GM12878 (cell line): Measurements from ENCODE around the gene LYRM4. TPM values are rescaled to one million over a fixed set of nuclear protein-coding genes. Genes with fewer than 3 reads are reported as not detected.

Experiments used
- ATAC-seq: fragments of 200-7000 bp; cut with Tn5 transposase; 3 replicates; pipeline ENCODE4 v1.9.1; 2020; ENCODE audit warnings: mild to moderate bottlenecking, moderate library complexity
- BruUV-seq: library from RNA; stranded (reverse); fragments of 400-500 nt; replicated peaks from 2 replicates; lab custom pipeline; 2021; lab: Mats Ljungman, UMichigan
- CTCF ChIA-PET: fragments of 300-600 bp; sonication (Branson Sonifier 250); formaldehyde crosslinking; extraction: SDS; loops from one replicate; lab custom pipeline; 2021; ENCODE audit warnings: inconsistent platforms; lab: Yijun Ruan, JAX
- POLR2A ChIA-PET: fragments of 350-600 bp; formaldehyde crosslinking; extraction: SDS; loops from one replicate; lab custom pipeline; 2021; ENCODE audit warnings: inconsistent platforms; lab: Charles Lee
- RAD21 ChIA-PET: fragments of 300-600 bp; sonication (Branson Sonifier 250); formaldehyde crosslinking; loops from one replicate; lab custom pipeline; 2023; ENCODE audit warnings: antibody characterized with exemption; ENCODE audit not compliant: unreplicated experiment; lab: Charles Lee
- SMC1A ChIA-PET: fragments of 300-600 bp; sonication (Branson Sonifier 250); formaldehyde crosslinking; loops from one replicate; lab custom pipeline; 2023; ENCODE audit not compliant: unreplicated experiment, uncharacterized antibody; lab: Charles Lee
- DNase-seq: peaks from one replicate; pipeline ENCODE4 v3.0.0-alpha.2; 2011; ENCODE audit warnings: low read depth, low spot score
- FAIRE-seq: peaks from 3 replicates; lab custom pipeline; 2011; peaks lifted over from hg19 to GRCh38; lab: Jason Lieb, UNC
- H2AFZ ChIP-seq: 2 replicates; pipeline ENCODE4 v1.6.0; 2011; ENCODE audit warnings: low read depth, low read length, control low read depth; ENCODE audit not compliant: control insufficient read depth
- H3K27ac ChIP-seq: 2 replicates; pipeline ENCODE4 v1.5.1; 2011; ENCODE audit warnings: control low read depth; ENCODE audit not compliant: control insufficient read depth, insufficient read depth
- H3K27me3 ChIP-seq, 2 experiments: replicated peaks in 1 of 2; 2 replicates each; pipeline versions ENCODE4 v1.6.0 to v1.6.1; 2011; ENCODE audit warnings: low read length in 1 of 2; ENCODE audit not compliant: control insufficient read depth in 2 of 2, insufficient read depth in 2 of 2
- H3K36me3 ChIP-seq, 2 experiments: 2 replicates each; pipeline ENCODE4 v1.5.1; 2011; ENCODE audit warnings: low read length in 1 of 2; ENCODE audit not compliant: control insufficient read depth in 2 of 2, insufficient read depth in 2 of 2
- H3K4me1 ChIP-seq: 2 replicates; pipeline ENCODE4 v1.6.1; 2011; ENCODE audit warnings: mild to moderate bottlenecking, low read length, moderate library complexity, mixed read lengths; ENCODE audit not compliant: control insufficient read depth, insufficient read depth
- H3K4me2 ChIP-seq: 2 replicates; pipeline ENCODE4 v1.6.0; 2011; ENCODE audit warnings: control low read depth; ENCODE audit not compliant: control insufficient read depth, insufficient read depth
- H3K4me3 ChIP-seq: fragments of 200-600 bp; sonication (generic); 2 replicates; pipeline ENCODE4 v1.5.1; 2016
- H3K79me2 ChIP-seq: 2 replicates; pipeline ENCODE4 v1.6.0; 2011; ENCODE audit warnings: low read length; ENCODE audit not compliant: control insufficient read depth, insufficient read depth
- H3K9ac ChIP-seq: 2 replicates; pipeline ENCODE4 v1.8.0; 2011; ENCODE audit warnings: low read length, control low read depth, mixed read lengths; ENCODE audit not compliant: control insufficient read depth, insufficient read depth
- H3K9me3 ChIP-seq: replicated peaks from 3 replicates; pipeline ENCODE4 v1.5.1; 2011; ENCODE audit warnings: mild to moderate bottlenecking, low read length; ENCODE audit not compliant: control insufficient read depth, insufficient read depth
- H4K20me1 ChIP-seq: 2 replicates; pipeline ENCODE4 v1.6.0; 2011; ENCODE audit not compliant: control insufficient read depth, insufficient read depth
- ATF7 ChIP-seq: fragments of 450-650 bp; IDR thresholded peaks from 2 replicates; pipeline ENCODE4 v1.6.1; 2016; ENCODE audit warnings: low read depth, mild to moderate bottlenecking
- CBX3 ChIP-seq: fragments of 200-600 bp; sonication (generic); IDR thresholded peaks from 2 replicates; pipeline ENCODE4 v1.6.1; 2016; ENCODE audit warnings: low read depth, borderline replicate concordance
- CHD2 ChIP-seq: IDR thresholded peaks from 2 replicates; pipeline ENCODE4 v1.6.1; 2011; ENCODE audit warnings: low read depth, low read length, improper control_type of control experiment, borderline replicate concordance
- MEF2A ChIP-seq: IDR thresholded peaks from 2 replicates; pipeline ENCODE4 v1.6.1; 2011; ENCODE audit warnings: low read depth, mild to moderate bottlenecking, low read length, moderate library complexity; ENCODE audit not compliant: insufficient read depth
- SREBF2 ChIP-seq: IDR thresholded peaks from 2 replicates; pipeline ENCODE4 v1.6.1; 2012; ENCODE audit warnings: mild to moderate bottlenecking, low read length
- SUZ12 ChIP-seq: fragments of 200-600 bp; sonication (generic); IDR thresholded peaks from one replicate; pipeline ENCODE4 v1.6.1; 2018; ENCODE audit warnings: antibody characterized with exemption, mild to moderate bottlenecking; ENCODE audit not compliant: unreplicated experiment
- ZNF622 ChIP-seq: fragments of 450-650 bp; IDR thresholded peaks from 2 replicates; pipeline ENCODE4 v1.6.1; 2017; ENCODE audit warnings: mild to moderate bottlenecking, inconsistent platforms
- ZZZ3 ChIP-seq: IDR thresholded peaks from 2 replicates; pipeline ENCODE4 v1.6.1; 2011; ENCODE audit warnings: low read depth; ENCODE audit not compliant: control insufficient read depth, insufficient read length
- WGBS: methylation state at CpG from one replicate; pipeline ENCODE4 v1.1.6; 2016; ENCODE audit warnings: low lambda C conversion rate; ENCODE audit not compliant: insufficient replicate concordance, insufficient coverage; ENCODE audit errors: missing lambda C conversion rate; 5-methylcytosine and 5-hydroxymethylcytosine counted together
- in situ Hi-C: fragments of 300-500 bp; cut with MboI; formaldehyde crosslinking; loops from 9 replicates; pipeline ENCODE4 v1.14.3; 2018; ENCODE audit warnings: mixed read lengths
- intact Hi-C: fragments of 100-400 bp; cut with micrococcal nuclease; formaldehyde crosslinking; loops from one replicate; pipeline ENCODE4 v1.14.2; 2022; ENCODE audit not compliant: unreplicated experiment
- polyA plus RNA-seq, 11 experiments: library from polyadenylated mRNA; depleted of rRNA in 4 of 11; unstranded in 6 of 11; stranded (reverse) in 5 of 11; fragments of >200 nt; fragmentation: Nextera tagmentation in 4 of 11; fragmentation: Illumina TruSeq in 1 of 11; extraction: Ambion mirVana in 4 of 11; extraction: Trizol in 1 of 11; gene quantifications; 1 replicate in 1 of 11; 2 replicates in 10 of 11; pipeline versions ENCODE4 v1.2.1 to v1.2.3, GENCODE V29; 2011 to 2016; ENCODE audit warnings: inconsistent platforms in 2 of 11, missing spikeins in 2 of 11, low read depth in 1 of 11
- total RNA-seq, 4 experiments: library from RNA; depleted of rRNA in 3 of 4; stranded (reverse); fragments of >200 nt in 3 of 4; fragmentation: Illumina TruSeq in 1 of 4; extraction: Trizol in 1 of 4; gene quantifications; 2 replicates each; pipeline versions ENCODE4 v1.2.1 to v1.2.3, GENCODE V29; 2013 to 2021
- TF ChIP-seq, protein P1 (sequence below): fragments of 450-650 bp; IDR thresholded peaks from 2 replicates; pipeline ENCODE4 v1.6.1; 2018; ENCODE audit warnings: mild to moderate bottlenecking, low read depth, moderate library complexity; ENCODE audit not compliant: partially characterized antibody

The LYRM4 gene
- total and polyA plus RNA-seq, 10 of the 15 experiments (the other 5 are each of a cell fraction or from before 2014, with no cell fraction given): 32.7 to 66.8 (median 44.0) TPM

- Histone ChIP-seq H3K9ac (no peak overlapping the region), H3K36me3 (no peaks in the 10 kb centered on the region), H3K4me1 (peaks cover 23% of the 10 kb centered on the region), H3K27me3 (no peaks in the 10 kb centered on the region), H3K27ac (no peak overlapping the region), H3K79me2 (no peaks in the 10 kb centered on the region), H3K4me2 (no peak overlapping the region), H3K4me3 (no peak overlapping the region), H3K9me3 (no peaks in the 10 kb centered on the region), H4K20me1 (no peaks in the 10 kb centered on the region), H2AFZ (no peak overlapping the region)
- in situ Hi-C loops: no loop called here
- RAD21 ChIA-PET: interaction anchor here (0.7 to 1.2 kb wide), 2 partner anchors 22 to 28 kb away, joined by 3 read pairs; no protein-coding TSS in a partner anchor
- CTCF ChIA-PET: interaction anchor here (1.4 to 1.7 kb wide), 2 partner anchors 9 to 23 kb away, joined by 3 to 4 read pairs; no protein-coding TSS in a partner anchor
- no peak for TF ChIP-seq ZZZ3
- TF ChIP-seq ZNF622: no peak
- TF ChIP-seq CHD2: no peak
- TF ChIP-seq ATF7: no peak
- no peak for TF ChIP-seq SREBF2
- TF ChIP-seq, protein P1, sequence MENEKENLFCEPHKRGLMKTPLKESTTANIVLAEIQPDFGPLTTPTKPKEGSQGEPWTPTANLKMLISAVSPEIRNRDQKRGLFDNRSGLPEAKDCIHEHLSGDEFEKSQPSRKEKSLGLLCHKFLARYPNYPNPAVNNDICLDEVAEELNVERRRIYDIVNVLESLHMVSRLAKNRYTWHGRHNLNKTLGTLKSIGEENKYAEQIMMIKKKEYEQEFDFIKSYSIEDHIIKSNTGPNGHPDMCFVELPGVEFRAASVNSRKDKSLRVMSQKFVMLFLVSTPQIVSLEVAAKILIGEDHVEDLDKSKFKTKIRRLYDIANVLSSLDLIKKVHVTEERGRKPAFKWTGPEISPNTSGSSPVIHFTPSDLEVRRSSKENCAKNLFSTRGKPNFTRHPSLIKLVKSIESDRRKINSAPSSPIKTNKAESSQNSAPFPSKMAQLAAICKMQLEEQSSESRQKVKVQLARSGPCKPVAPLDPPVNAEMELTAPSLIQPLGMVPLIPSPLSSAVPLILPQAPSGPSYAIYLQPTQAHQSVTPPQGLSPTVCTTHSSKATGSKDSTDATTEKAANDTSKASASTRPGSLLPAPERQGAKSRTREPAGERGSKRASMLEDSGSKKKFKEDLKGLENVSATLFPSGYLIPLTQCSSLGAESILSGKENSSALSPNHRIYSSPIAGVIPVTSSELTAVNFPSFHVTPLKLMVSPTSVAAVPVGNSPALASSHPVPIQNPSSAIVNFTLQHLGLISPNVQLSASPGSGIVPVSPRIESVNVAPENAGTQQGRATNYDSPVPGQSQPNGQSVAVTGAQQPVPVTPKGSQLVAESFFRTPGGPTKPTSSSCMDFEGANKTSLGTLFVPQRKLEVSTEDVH: no peak
- TF ChIP-seq MEF2A: no peak
- TF ChIP-seq SUZ12: no peak
- TF ChIP-seq CBX3: no peak
- intact Hi-C loops: no loop called here
- POLR2A ChIA-PET: no interaction called here
- no peak for FAIRE-seq
- no peak for ATAC-seq
- WGBS: 98% methylated on average over 11 of the region's 11 CpGs
- BruUV-seq: no TSS peak
- SMC1A ChIA-PET: interaction anchor here (1.2 to 2.1 kb wide), 5 partner anchors 14 to 110 kb away, joined by 3 to 13 read pairs (median 6); no protein-coding TSS in a partner anchor
- DNase-seq: no peak
These were observed 68.5 kb downstream of the LYRM4 start for GRCh38 chr6:5192135-5192794.
